HEK293 (cell line): ENCODE results near the gene RUVBL1.

Source experiments
- CTCF ChIA-PET: fragments of 350-600 bp; formaldehyde crosslinking; extraction: SDS; loops from one replicate; lab custom pipeline; 2021; ENCODE audit warnings: antibody characterized with exemption; lab: Yijun Ruan, JAX
- POLR2A ChIA-PET: fragments of 300-600 bp; formaldehyde crosslinking; extraction: SDS; loops from one replicate; lab custom pipeline; 2020; ENCODE audit warnings: antibody characterized with exemption, inconsistent platforms; lab: Yijun Ruan, JAX
- H3K27ac ChIP-seq: fragments of 200-500 bp; sonication (Bioruptor generic); 2 replicates; pipeline ENCODE4 v1.5.1; 2014; ENCODE audit warnings: low read depth, low read length, control low read depth, inconsistent platforms; ENCODE audit errors: extremely low read depth
- H3K36me3 ChIP-seq, 2 experiments: fragments of 200-500 bp in 1 of 2; sonication (Bioruptor generic) in 1 of 2; 1 replicate in 1 of 2; 2 replicates in 1 of 2; pipeline ENCODE4 v1.5.1; 2014 to 2017; ENCODE audit warnings: inconsistent platforms in 2 of 2, low read length in 2 of 2; ENCODE audit not compliant: control insufficient read depth in 2 of 2, insufficient read depth in 1 of 2
- H3K4me1 ChIP-seq: fragments of 200-500 bp; sonication (Bioruptor generic); 2 replicates; pipeline ENCODE4 v1.5.1; 2014; ENCODE audit warnings: mild to moderate bottlenecking, low read length, inconsistent platforms; ENCODE audit not compliant: control insufficient read depth, insufficient read depth
- H3K4me3 ChIP-seq: 2 replicates; pipeline ENCODE4 v1.5.1; 2011; ENCODE audit warnings: low read depth, mild to moderate bottlenecking, control low read depth, low read length, moderate library complexity
- H3K9me3 ChIP-seq: fragments of 200-500 bp; sonication (Bioruptor generic); 2 replicates; pipeline ENCODE4 v1.5.1; 2014; ENCODE audit warnings: low read depth, low read length, inconsistent platforms; ENCODE audit not compliant: control insufficient read depth, insufficient read depth
- BCL6B ChIP-seq: fragments of 450-650 bp; formaldehyde crosslinking; IDR thresholded peaks from 2 replicates; pipeline ENCODE4 v1.5.1; 2017; ENCODE audit warnings: missing biosample characterization, missing genetic modification characterization
- KLF9 ChIP-seq: fragments of 450-650 bp; formaldehyde crosslinking; IDR thresholded peaks from 2 replicates; pipeline ENCODE4 v1.5.1; 2016; ENCODE audit warnings: missing biosample characterization, missing genetic modification characterization, low read depth
- ZBTB7A ChIP-seq: fragments of 450-650 bp; formaldehyde crosslinking; IDR thresholded peaks from 2 replicates; pipeline ENCODE4 v1.5.1; 2016; ENCODE audit warnings: low read depth, missing biosample characterization, missing genetic modification characterization
- ZFP3 ChIP-seq: fragments of 450-650 bp; formaldehyde crosslinking; IDR thresholded peaks from 2 replicates; pipeline ENCODE4 v1.5.1; 2016; ENCODE audit warnings: low read depth, missing biosample characterization, missing genetic modification characterization
- ZNF335 ChIP-seq: fragments of 450-650 bp; formaldehyde crosslinking; conservative IDR thresholded peaks from 2 replicates; pipeline ENCODE4 v1.5.1; 2016; ENCODE audit warnings: missing biosample characterization, missing genetic modification characterization
- ZNF449 ChIP-seq: fragments of 450-650 bp; formaldehyde crosslinking; IDR thresholded peaks from 2 replicates; pipeline ENCODE4 v1.5.1; 2017; ENCODE audit warnings: missing biosample characterization, mild to moderate bottlenecking, missing genetic modification characterization, moderate library complexity
- ZNF510 ChIP-seq: fragments of 450-650 bp; formaldehyde crosslinking; IDR thresholded peaks from 2 replicates; pipeline ENCODE4 v1.5.1; 2018; ENCODE audit warnings: mild to moderate bottlenecking, missing genetic modification characterization, missing biosample characterization; ENCODE audit not compliant: insufficient replicate concordance
- ZNF558 ChIP-seq: fragments of 450-650 bp; formaldehyde crosslinking; IDR thresholded peaks from 2 replicates; pipeline ENCODE4 v1.5.1; 2016; ENCODE audit warnings: missing biosample characterization, missing genetic modification characterization
- ZNF629 ChIP-seq: fragments of 450-650 bp; formaldehyde crosslinking; IDR thresholded peaks from 2 replicates; pipeline ENCODE4 v1.5.1; 2017; ENCODE audit warnings: missing biosample characterization, missing genetic modification characterization
- ZNF670 ChIP-seq: fragments of 450-650 bp; formaldehyde crosslinking; IDR thresholded peaks from 2 replicates; pipeline ENCODE4 v1.5.1; 2016; ENCODE audit warnings: missing biosample characterization, missing genetic modification characterization, low read depth
- ZNF701 ChIP-seq: fragments of 450-650 bp; formaldehyde crosslinking; IDR thresholded peaks from 2 replicates; pipeline ENCODE4 v1.5.1; 2016; ENCODE audit warnings: missing biosample characterization, missing genetic modification characterization
- TF ChIP-seq, protein P1 (sequence below): fragments of 450-650 bp; formaldehyde crosslinking; IDR thresholded peaks from 2 replicates; pipeline ENCODE4 v1.5.1; 2017; ENCODE audit warnings: missing biosample characterization, missing genetic modification characterization
- TF ChIP-seq, protein P2 (sequence below): fragments of 450-650 bp; IDR thresholded peaks from 2 replicates; pipeline ENCODE4 v1.5.1; 2018; ENCODE audit warnings: missing biosample characterization, mild to moderate bottlenecking, missing genetic modification characterization
- TF ChIP-seq, protein P3 (sequence below): fragments of 450-650 bp; formaldehyde crosslinking; IDR thresholded peaks from 2 replicates; pipeline ENCODE4 v1.5.1; 2016; ENCODE audit warnings: missing biosample characterization, missing genetic modification characterization
- TF ChIP-seq, protein P4 (sequence below): fragments of 450-650 bp; formaldehyde crosslinking; IDR thresholded peaks from 2 replicates; pipeline ENCODE4 v1.5.1; 2016; ENCODE audit warnings: missing biosample characterization, missing genetic modification characterization
- TF ChIP-seq, protein P5 (sequence below): fragments of 450-650 bp; formaldehyde crosslinking; IDR thresholded peaks from 2 replicates; pipeline ENCODE4 v1.5.1; 2017; ENCODE audit warnings: missing biosample characterization, missing genetic modification characterization

The RUVBL1 gene

DNA sequence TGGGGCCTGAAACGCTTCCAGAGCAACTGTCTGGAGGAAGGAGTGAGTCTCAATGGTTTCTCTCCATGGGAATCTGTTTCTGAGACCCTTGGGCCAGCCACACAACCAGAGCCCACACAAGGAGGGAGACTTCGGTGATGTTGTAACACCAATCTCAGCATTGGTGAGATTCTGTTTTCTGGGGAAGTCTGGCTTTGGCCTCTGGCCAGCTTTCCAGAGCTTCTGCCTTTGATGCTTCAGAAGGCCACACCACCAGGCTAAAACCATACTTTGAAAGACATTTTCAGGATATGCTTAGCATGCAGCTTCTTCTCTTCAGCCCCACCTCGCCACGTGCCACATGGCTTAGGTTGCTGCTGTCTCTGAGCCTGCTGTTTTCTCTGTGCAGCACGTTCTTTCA lies 26.0 kb upstream of the RUVBL1 start (continued):
- TF ChIP-seq BCL6B (tag by site-specific recombination): no peak
- TF ChIP-seq KLF9 (tag by site-specific recombination): no peak
- no peak for TF ChIP-seq ZNF629 (tag by site-specific recombination)
- TF ChIP-seq ZNF701 (tag by site-specific recombination): no peak

DNA sequence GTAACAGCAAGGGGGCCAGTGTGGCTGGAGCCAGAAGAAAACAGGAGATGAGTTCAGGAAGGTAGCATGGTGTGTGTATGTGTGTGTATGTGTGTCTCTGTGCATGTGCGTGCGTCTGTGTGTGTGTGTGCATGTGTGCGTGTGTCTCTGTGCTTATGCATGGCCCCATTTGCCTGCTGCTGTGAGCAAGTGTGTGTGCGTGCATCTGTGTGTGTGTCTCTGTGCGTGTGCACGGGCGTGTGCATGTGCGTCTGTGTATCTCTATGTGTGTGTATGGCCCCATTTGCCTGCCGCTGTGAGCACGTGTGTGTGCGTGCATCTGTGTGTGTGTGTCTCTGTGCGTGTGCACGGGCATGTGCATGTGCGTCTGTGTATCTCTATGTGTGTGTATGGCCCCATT lies 22.6 kb upstream of the RUVBL1 start:
- no peak overlapping the region for H3K4me3 ChIP-seq
- POLR2A ChIA-PET: no interaction called here
- peaks cover 0 to 6% of the 10 kb centered on the region in 2 experiments; a peak in 1 of 3 replicates for H3K36me3 ChIP-seq
- no peak for TF ChIP-seq ZNF510
- TF ChIP-seq ZFP3: no peak
- no peak for TF ChIP-seq ZNF558 (tag by site-specific recombination)
- TF ChIP-seq, protein P1, sequence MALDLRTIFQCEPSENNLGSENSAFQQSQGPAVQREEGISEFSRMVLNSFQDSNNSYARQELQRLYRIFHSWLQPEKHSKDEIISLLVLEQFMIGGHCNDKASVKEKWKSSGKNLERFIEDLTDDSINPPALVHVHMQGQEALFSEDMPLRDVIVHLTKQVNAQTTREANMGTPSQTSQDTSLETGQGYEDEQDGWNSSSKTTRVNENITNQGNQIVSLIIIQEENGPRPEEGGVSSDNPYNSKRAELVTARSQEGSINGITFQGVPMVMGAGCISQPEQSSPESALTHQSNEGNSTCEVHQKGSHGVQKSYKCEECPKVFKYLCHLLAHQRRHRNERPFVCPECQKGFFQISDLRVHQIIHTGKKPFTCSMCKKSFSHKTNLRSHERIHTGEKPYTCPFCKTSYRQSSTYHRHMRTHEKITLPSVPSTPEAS (tag by site-specific recombination): no peak
- TF ChIP-seq, protein P2, sequence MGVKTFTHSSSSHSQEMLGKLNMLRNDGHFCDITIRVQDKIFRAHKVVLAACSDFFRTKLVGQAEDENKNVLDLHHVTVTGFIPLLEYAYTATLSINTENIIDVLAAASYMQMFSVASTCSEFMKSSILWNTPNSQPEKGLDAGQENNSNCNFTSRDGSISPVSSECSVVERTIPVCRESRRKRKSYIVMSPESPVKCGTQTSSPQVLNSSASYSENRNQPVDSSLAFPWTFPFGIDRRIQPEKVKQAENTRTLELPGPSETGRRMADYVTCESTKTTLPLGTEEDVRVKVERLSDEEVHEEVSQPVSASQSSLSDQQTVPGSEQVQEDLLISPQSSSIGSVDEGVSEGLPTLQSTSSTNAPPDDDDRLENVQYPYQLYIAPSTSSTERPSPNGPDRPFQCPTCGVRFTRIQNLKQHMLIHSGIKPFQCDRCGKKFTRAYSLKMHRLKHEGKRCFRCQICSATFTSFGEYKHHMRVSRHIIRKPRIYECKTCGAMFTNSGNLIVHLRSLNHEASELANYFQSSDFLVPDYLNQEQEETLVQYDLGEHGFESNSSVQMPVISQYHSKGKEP (tag by site-specific recombination): no peak
- TF ChIP-seq, protein P3, sequence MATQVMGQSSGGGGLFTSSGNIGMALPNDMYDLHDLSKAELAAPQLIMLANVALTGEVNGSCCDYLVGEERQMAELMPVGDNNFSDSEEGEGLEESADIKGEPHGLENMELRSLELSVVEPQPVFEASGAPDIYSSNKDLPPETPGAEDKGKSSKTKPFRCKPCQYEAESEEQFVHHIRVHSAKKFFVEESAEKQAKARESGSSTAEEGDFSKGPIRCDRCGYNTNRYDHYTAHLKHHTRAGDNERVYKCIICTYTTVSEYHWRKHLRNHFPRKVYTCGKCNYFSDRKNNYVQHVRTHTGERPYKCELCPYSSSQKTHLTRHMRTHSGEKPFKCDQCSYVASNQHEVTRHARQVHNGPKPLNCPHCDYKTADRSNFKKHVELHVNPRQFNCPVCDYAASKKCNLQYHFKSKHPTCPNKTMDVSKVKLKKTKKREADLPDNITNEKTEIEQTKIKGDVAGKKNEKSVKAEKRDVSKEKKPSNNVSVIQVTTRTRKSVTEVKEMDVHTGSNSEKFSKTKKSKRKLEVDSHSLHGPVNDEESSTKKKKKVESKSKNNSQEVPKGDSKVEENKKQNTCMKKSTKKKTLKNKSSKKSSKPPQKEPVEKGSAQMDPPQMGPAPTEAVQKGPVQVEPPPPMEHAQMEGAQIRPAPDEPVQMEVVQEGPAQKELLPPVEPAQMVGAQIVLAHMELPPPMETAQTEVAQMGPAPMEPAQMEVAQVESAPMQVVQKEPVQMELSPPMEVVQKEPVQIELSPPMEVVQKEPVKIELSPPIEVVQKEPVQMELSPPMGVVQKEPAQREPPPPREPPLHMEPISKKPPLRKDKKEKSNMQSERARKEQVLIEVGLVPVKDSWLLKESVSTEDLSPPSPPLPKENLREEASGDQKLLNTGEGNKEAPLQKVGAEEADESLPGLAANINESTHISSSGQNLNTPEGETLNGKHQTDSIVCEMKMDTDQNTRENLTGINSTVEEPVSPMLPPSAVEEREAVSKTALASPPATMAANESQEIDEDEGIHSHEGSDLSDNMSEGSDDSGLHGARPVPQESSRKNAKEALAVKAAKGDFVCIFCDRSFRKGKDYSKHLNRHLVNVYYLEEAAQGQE (tag by site-specific recombination): no peak
- TF ChIP-seq, protein P4, sequence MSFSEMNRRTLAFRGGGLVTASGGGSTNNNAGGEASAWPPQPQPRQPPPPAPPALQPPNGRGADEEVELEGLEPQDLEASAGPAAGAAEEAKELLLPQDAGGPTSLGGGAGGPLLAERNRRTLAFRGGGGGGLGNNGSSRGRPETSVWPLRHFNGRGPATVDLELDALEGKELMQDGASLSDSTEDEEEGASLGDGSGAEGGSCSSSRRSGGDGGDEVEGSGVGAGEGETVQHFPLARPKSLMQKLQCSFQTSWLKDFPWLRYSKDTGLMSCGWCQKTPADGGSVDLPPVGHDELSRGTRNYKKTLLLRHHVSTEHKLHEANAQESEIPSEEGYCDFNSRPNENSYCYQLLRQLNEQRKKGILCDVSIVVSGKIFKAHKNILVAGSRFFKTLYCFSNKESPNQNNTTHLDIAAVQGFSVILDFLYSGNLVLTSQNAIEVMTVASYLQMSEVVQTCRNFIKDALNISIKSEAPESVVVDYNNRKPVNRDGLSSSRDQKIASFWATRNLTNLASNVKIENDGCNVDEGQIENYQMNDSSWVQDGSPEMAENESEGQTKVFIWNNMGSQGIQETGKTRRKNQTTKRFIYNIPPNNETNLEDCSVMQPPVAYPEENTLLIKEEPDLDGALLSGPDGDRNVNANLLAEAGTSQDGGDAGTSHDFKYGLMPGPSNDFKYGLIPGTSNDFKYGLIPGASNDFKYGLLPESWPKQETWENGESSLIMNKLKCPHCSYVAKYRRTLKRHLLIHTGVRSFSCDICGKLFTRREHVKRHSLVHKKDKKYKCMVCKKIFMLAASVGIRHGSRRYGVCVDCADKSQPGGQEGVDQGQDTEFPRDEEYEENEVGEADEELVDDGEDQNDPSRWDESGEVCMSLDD: no peak
- no peak for TF ChIP-seq ZBTB7A (tag by site-specific recombination)
- no peak for TF ChIP-seq ZNF449 (tag by site-specific recombination)
- TF ChIP-seq ZNF335: no peak
- TF ChIP-seq, protein P5, sequence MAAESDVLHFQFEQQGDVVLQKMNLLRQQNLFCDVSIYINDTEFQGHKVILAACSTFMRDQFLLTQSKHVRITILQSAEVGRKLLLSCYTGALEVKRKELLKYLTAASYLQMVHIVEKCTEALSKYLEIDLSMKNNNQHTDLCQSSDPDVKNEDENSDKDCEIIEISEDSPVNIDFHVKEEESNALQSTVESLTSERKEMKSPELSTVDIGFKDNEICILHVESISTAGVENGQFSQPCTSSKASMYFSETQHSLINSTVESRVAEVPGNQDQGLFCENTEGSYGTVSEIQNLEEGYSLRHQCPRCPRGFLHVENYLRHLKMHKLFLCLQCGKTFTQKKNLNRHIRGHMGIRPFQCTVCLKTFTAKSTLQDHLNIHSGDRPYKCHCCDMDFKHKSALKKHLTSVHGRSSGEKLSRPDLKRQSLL (tag by site-specific recombination): no peak
- TF ChIP-seq ZNF670 (tag by site-specific recombination): no peak
- no peak overlapping the region for H3K27ac ChIP-seq
- no peaks in the 10 kb centered on the region for H3K9me3 ChIP-seq
- CTCF ChIA-PET: no interaction called here
- no peaks in the 10 kb centered on the region for H3K4me1 ChIP-seq
